Testis (tissue), 3 donors: ENCODE measurements around the gene MEIOB. TPM values are rescaled to one million over a fixed set of nuclear protein-coding genes. Genes with fewer than 3 reads are reported as not detected.

Source experiments
- DNase-seq: peaks from one replicate; pipeline ENCODE4 v3.0.0-alpha.2; 2019
- H3K27ac ChIP-seq, 2 donors: fragments of 200-600 bp; sonication (generic); one replicate each; pipeline ENCODE4 v1.5.1; 2019
- H3K27me3 ChIP-seq: fragments of 200-600 bp; sonication (generic); one replicate; pipeline ENCODE4 v1.5.1; 2019
- H3K36me3 ChIP-seq: fragments of 200-600 bp; sonication (generic); one replicate; pipeline ENCODE4 v1.5.1; 2017; ENCODE audit warnings: low read depth; ENCODE audit errors: missing control alignments
- H3K4me1 ChIP-seq: fragments of 200-600 bp; sonication (generic); one replicate; pipeline ENCODE4 v1.5.1; 2019
- H3K4me3 ChIP-seq, 2 donors: fragments of 200-600 bp; sonication (generic); one replicate each; pipeline ENCODE4 v1.5.1; 2017 to 2019
- H3K9me3 ChIP-seq: fragments of 200-600 bp; sonication (generic); one replicate; pipeline ENCODE4 v1.5.1; 2017
- POLR2A ChIP-seq: fragments of 450-650 bp; IDR thresholded peaks from one replicate; pipeline ENCODE4 v1.6.1; 2017; ENCODE audit warnings: antibody characterized with exemption, mild to moderate bottlenecking, moderate library complexity
- WGBS, 2 donors: methylation state at CpG; one replicate each; pipeline ENCODE4 v1.1.5; 2018; 5-methylcytosine and 5-hydroxymethylcytosine counted together
- intact Hi-C: fragments of 100-400 bp; cut with DNase I; formaldehyde crosslinking; loops from one replicate; pipeline ENCODE4 v1.15.1; 2023; ENCODE audit warnings: low total_unique reads
- polyA plus RNA-seq: library from polyadenylated mRNA; stranded (reverse); fragments of 350-450 nt; fragmentation: Illumina TruSeq; extraction: RNeasy Lipid Tissue Mini Kit (QIAGEN cat#74804); gene quantifications from one replicate; pipeline ENCODE4 v1.2.3, GENCODE V29; 2014; ENCODE audit warnings: low read depth, low replicate concordance; ENCODE audit not compliant: insufficient read depth
- total RNA-seq, 2 donors: library from RNA; depleted of rRNA; stranded (reverse); fragments of >200 nt; gene quantifications; one replicate each; pipeline ENCODE4 v1.2.3, GENCODE V29; 2016
- TF ChIP-seq, protein P1 (sequence below), 3 experiments: fragments of 450-650 bp in 2 of 3; fragments of 200-600 bp in 1 of 3; sonication (generic) in 1 of 3; IDR thresholded peaks; one replicate each; pipeline ENCODE4 v1.5.1; 2016 to 2019; ENCODE audit warnings: antibody characterized with exemption in 3 of 3, mild to moderate bottlenecking in 2 of 3, moderate library complexity in 1 of 3

MEIOB gene
- total and polyA plus RNA-seq, 3 donors from 2014 or later = 34.6 to 53.9 (median 53.8) TPM

- Histone ChIP-seq H3K4me3 (no peak overlapping the region), H3K4me1 (no peaks in the 10 kb centered on the region), H3K27me3 (no peaks in the 10 kb centered on the region), H3K27ac (no peak overlapping the region), H3K9me3 (no peaks in the 10 kb centered on the region), H3K36me3 (no peaks in the 10 kb centered on the region)
- 78 to 86% methylated on average over 5 of the region's 5 CpGs for WGBS, 2 donors
- TF ChIP-seq, protein P1, sequence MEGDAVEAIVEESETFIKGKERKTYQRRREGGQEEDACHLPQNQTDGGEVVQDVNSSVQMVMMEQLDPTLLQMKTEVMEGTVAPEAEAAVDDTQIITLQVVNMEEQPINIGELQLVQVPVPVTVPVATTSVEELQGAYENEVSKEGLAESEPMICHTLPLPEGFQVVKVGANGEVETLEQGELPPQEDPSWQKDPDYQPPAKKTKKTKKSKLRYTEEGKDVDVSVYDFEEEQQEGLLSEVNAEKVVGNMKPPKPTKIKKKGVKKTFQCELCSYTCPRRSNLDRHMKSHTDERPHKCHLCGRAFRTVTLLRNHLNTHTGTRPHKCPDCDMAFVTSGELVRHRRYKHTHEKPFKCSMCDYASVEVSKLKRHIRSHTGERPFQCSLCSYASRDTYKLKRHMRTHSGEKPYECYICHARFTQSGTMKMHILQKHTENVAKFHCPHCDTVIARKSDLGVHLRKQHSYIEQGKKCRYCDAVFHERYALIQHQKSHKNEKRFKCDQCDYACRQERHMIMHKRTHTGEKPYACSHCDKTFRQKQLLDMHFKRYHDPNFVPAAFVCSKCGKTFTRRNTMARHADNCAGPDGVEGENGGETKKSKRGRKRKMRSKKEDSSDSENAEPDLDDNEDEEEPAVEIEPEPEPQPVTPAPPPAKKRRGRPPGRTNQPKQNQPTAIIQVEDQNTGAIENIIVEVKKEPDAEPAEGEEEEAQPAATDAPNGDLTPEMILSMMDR (IDR thresholded peaks at IDR 0.05) = no peak
- no peak for TF ChIP-seq POLR2A
- intact Hi-C loops = no loop called here
- no peak for DNase-seq
These were observed 10.2 kb downstream of the MEIOB start for GRCh38 chr16:1861730-1862129.

DNA sequence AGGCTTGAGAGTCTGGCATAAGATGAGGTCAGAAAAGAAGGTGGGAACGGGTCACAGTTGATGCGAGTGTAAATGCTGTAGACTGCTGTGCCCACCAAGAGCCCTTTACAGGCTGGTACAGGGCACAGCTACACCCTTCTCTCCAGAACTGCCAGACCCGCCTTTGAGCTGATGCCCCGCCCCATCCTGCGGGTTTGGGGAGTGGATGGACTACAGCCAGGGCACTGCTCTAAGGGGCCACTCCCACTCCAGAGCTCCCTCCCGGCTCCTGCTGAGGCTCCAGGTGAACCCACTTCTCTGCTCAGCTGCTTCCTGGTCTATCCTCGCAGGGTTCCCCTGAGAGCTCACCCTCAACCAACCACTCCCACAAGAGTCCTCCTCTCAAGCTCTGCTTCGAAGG lies 12.3 kb downstream of the MEIOB start:
- no peaks in the 10 kb centered on the region for H3K4me1 ChIP-seq
- H3K9me3 ChIP-seq = no peaks in the 10 kb centered on the region
- no peak for TF ChIP-seq POLR2A
- TF ChIP-seq, protein P1 (IDR thresholded peaks at IDR 0.05) = no peak
- 49 to 51% methylated on average over 8 of the region's 8 CpGs for WGBS, 2 donors
- no peak for DNase-seq
- H3K36me3 ChIP-seq = no peaks in the 10 kb centered on the region
- intact Hi-C loops = no loop called here
- no peaks in the 10 kb centered on the region for H3K27me3 ChIP-seq
- H3K4me3 ChIP-seq = no peak overlapping the region
- H3K27ac ChIP-seq = no peak overlapping the region

DNA sequence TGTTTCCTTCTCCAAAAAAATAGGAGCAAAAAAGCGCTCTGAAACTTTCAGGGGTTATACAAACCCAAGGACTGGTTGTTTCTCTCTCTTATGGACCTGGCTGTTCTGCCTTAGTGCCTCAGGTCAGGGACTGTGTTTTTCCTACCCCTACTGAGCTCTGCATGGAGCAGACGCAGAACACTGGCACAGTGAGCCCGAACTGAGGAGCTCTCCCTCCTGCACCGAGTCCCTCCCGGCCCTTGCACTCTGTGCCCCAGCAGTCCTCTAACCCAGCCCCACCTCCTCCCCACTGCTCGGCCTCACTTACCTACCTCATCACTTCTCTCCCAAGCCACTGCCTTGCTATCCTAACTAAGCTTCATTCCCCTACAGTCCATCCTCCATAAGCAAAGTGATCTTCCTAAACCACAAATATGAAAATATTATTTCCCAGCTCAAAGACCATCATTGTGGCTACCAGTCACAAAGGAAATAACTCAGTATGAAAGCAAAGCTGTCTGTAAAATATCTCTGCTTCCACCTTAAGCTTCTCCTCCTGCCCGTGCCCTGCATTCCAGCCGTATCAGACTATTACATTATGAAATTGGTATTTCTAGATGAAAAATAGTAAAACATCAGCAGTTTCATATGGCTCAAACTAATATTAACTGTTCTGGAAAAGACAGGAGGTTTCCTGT lies 13.6 kb downstream of the MEIOB start:
- intact Hi-C loops = no loop called here
- H3K27me3 ChIP-seq = no peaks in the 10 kb centered on the region

GRCh38 chr16:1857433-1858097 lies 14.4 kb downstream of the MEIOB start:
- Histone ChIP-seq H3K27me3 (no peaks in the 10 kb centered on the region), H3K4me1 (no peaks in the 10 kb centered on the region), H3K27ac (no peak overlapping the region), H3K36me3 (no peaks in the 10 kb centered on the region), H3K9me3 (no peaks in the 10 kb centered on the region), H3K4me3 (no peak overlapping the region)
- TF ChIP-seq POLR2A = no peak
- TF ChIP-seq, protein P1 (IDR thresholded peaks at IDR 0.05) = no peak
- intact Hi-C loops = no loop called here
- DNase-seq = no peak
- WGBS, 2 donors = 21 to 36% methylated on average over 5 of the region's 5 CpGs

More for the DNA sequence above, 13.6 kb downstream of the MEIOB start:
- TF ChIP-seq, protein P1 (IDR thresholded peaks at IDR 0.05) = no peak
- TF ChIP-seq POLR2A = no peak
- 17 to 32% methylated on average over 8 of the region's 8 CpGs for WGBS, 2 donors
- H3K27ac ChIP-seq = no peak overlapping the region
- H3K4me1 ChIP-seq = no peaks in the 10 kb centered on the region
- H3K9me3 ChIP-seq = no peaks in the 10 kb centered on the region
- no peak for DNase-seq
- H3K4me3 ChIP-seq = no peak overlapping the region
- no peaks in the 10 kb centered on the region for H3K36me3 ChIP-seq

DNA sequence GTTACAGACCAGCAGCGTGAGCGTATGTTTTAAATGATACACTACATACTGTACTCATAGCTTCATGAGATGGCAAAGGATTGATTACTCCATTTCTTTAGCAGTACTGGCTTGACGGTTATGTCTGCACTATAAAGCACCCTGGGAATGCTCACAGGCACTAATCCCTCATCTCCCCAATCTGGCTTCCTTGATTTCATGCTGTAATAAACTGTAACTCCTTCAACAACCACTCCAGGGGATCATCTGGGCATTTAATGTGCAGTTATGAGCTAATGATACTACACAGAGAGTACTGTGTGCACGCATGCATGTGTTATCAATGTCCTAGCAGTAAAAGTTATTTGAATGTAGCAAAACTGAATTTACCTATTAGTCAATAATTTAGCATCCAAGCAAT lies 20.2 kb downstream of the MEIOB start:
- Histone ChIP-seq H3K9me3 (no peaks in the 10 kb centered on the region), H3K36me3 (no peaks in the 10 kb centered on the region), H3K4me3 (no peak overlapping the region), H3K4me1 (no peaks in the 10 kb centered on the region), H3K27me3 (no peaks in the 10 kb centered on the region), H3K27ac (no peak overlapping the region)
- TF ChIP-seq POLR2A = no peak
- TF ChIP-seq, protein P1 (IDR thresholded peaks at IDR 0.05) = no peak
- intact Hi-C loops = no loop called here
- 68 to 79% methylated on average over 4 of the region's 4 CpGs for WGBS, 2 donors
- DNase-seq = no peak
